Measurements from ENCODE around the gene GPC3. TPM values are rescaled to one million over a fixed set of nuclear protein-coding genes. Genes with fewer than 3 reads are reported as not detected.
A peak's percentile ranks its signal among the peaks of the same experiment; 100 is the strongest.
"Not testable (repeated sequence)": the region's sequence is repeated elsewhere in the genome, so short reads cannot be mapped to it uniquely, and the experiment has no call there.

The GPC3 gene
- total RNA-seq, 1 donor from 2014 or later = 0.25 TPM

DNA sequence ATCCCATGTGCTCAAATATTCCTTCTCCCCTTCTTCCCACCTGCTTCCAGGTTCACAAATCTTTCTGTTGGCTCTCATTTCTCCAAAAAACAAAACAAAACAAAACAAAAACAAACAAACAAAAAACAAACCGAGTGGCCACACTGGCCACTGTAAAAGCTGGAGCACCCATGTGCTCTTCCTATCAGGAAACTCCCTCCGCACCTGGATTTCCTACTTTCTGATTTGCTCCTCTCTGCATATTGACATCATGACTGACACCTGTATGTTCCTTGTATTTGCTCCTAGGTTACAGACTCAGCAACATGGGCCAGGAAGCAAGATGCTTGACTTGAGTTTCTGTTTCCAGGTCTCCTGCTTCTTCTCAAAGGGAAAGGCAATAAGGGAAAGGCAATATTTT, 258.8 kb downstream of the GPC3 start:
- no peak overlapping the region for H3K4me3 Mint-ChIP-seq (ENCODE audit: low read depth)
- no peaks in the 10 kb centered on the region for H3K36me3 Mint-ChIP-seq (ENCODE audit: low read depth)
- H3K4me1 Mint-ChIP-seq (ENCODE audit: low read depth) = peaks cover 10% of the 10 kb centered on the region
- H3K27me3 Mint-ChIP-seq (ENCODE audit: low read depth) = peaks cover 3% of the 10 kb centered on the region
- intact Hi-C loops (cut with micrococcal nuclease) = no loop called here
- no peak overlapping the region for H3K27ac Mint-ChIP-seq
- no peaks in the 10 kb centered on the region for H3K9me3 Mint-ChIP-seq
- no peak for DNase-seq (ENCODE audit: low spot score)

DNA sequence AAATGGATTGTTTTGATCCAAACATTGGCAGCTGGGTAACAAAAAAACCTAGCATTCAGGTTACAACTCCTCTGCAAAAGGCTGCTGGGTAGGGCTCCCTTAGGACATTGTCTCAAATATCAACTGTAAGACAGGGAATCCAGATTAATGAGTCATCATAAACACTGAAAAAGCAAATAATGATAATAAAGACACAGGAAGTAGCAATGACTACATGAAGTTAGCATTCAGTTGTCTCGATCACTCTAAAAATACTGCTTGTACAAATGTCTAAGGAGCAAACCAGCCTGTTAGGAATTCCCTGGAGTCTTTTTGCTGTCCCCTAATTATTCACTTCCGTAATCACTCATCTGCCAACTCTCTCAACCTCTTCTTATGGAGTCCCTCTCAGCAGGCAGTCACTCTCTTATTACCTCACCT, 259.2 kb downstream of the GPC3 start:
- H3K27me3 Mint-ChIP-seq (ENCODE audit: low read depth) = no peaks in the 10 kb centered on the region
- no peak overlapping the region for H3K27ac Mint-ChIP-seq
- peaks cover 10% of the 10 kb centered on the region for H3K4me1 Mint-ChIP-seq (ENCODE audit: low read depth)
- no peak for DNase-seq (ENCODE audit: low spot score)
- intact Hi-C loops (cut with micrococcal nuclease) = no loop called here
- no peak overlapping the region for H3K4me3 Mint-ChIP-seq (ENCODE audit: low read depth)
- no peaks in the 10 kb centered on the region for H3K9me3 Mint-ChIP-seq
- no peaks in the 10 kb centered on the region for H3K36me3 Mint-ChIP-seq (ENCODE audit: low read depth)

DNA sequence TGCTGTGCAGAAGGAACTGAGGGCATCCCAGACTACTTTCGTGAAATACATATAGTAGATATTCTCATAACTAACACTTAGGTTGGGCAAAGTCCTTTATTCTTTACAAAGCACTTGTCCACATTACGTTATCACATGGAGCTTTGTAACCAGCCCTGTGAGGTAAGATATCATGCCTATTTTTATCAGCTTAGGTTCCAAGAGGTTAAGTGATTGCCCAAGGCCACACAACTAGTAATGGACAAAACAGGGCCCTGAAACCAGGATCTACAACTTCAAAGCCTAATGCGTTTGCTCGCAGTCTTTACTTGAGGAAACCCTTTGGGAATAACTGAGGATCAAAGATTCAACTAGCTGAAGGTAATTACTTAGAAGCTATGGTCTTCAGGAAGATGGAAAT, 261.5 kb downstream of the GPC3 start:
- no peak overlapping the region for H3K27ac Mint-ChIP-seq
- intact Hi-C loops (cut with micrococcal nuclease) = no loop called here
- no peak overlapping the region for H3K4me3 Mint-ChIP-seq (ENCODE audit: low read depth)

DNA sequence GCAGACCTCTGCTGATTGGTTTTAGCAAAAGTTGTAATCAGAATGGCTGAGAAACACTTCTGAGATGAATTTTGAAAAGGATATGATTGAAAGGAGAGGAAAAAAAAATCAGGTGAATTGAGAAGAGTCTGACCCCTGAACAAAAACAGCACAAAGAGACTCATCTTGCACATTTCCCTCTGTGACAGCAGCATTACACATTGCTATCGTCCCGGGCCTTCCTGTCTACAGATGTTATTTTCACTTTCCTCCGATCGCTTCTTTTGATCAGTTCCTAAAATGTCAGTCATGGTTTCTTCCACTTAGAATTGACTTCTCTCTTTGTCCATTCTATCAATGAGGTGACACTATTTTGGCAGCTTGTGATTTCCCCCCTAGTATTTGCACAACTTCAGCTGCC, 262.6 kb downstream of the GPC3 start:
- H3K36me3 Mint-ChIP-seq (ENCODE audit: low read depth) = no peaks in the 10 kb centered on the region
- H3K27ac Mint-ChIP-seq = no peak overlapping the region
- no peaks in the 10 kb centered on the region for H3K9me3 Mint-ChIP-seq
- peak overlapping the region; percentile 17 for H3K4me3 Mint-ChIP-seq (ENCODE audit: low read depth)
- intact Hi-C loops (cut with micrococcal nuclease) = no loop called here
- peaks cover 10% of the 10 kb centered on the region for H3K4me1 Mint-ChIP-seq (ENCODE audit: low read depth)
- DNase-seq (ENCODE audit: low spot score) = no peak
- H3K27me3 Mint-ChIP-seq (ENCODE audit: low read depth) = no peaks in the 10 kb centered on the region

More for the DNA sequence above, 261.5 kb downstream of the GPC3 start:
- Mint-ChIP-seq H3K4me1 (ENCODE audit: low read depth) (peaks cover 10% of the 10 kb centered on the region), H3K9me3 (no peaks in the 10 kb centered on the region), H3K36me3 (ENCODE audit: low read depth) (no peaks in the 10 kb centered on the region), H3K27me3 (ENCODE audit: low read depth) (no peaks in the 10 kb centered on the region)
- no peak for DNase-seq (ENCODE audit: low spot score)

DNA sequence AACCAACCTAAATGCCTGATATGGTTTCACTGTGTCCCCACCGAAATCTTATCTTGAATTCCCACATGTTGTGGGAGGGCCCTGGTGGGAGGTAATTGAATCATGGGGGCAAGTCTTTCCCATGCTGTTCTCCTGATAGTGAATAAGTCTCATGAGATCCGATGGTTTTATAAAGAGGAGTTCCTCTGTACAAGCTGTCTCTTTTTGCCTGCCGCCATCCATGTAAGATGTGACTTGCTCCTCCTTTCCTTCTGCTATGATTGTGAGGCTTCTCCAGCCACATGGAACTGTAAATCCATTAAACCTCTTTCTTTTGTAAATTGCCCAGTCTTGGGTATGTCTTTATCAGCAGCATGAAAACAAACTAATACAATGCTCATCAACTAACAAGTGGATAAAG, 265.1 kb downstream of the GPC3 start:
- H3K4me1 Mint-ChIP-seq (ENCODE audit: low read depth) = peaks cover 14% of the 10 kb centered on the region
- H3K27me3 Mint-ChIP-seq (ENCODE audit: low read depth); intact Hi-C loops (cut with micrococcal nuclease); H3K36me3 Mint-ChIP-seq (ENCODE audit: low read depth); H3K27ac Mint-ChIP-seq; H3K9me3 Mint-ChIP-seq; H3K4me3 Mint-ChIP-seq (ENCODE audit: low read depth); DNase-seq (ENCODE audit: low spot score): not testable (repeated sequence)

DNA sequence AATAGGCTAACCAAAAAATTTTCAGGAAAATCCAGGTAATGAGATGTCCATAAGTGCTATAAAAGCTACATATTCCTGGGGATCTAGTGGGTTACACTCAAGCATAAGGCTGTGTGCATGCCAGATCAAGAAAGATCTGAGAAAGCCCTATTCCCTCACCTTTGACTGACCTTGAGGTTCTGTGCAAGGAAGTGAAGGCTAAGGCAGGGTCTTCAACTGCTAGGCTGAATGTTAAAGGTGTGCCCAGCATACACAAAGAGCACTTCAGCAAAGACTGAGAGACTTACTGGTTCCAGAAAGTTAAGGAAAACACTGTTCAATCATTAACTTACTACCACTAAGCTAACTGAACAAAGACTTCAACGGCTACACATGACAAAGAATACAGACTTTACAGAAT, 269.7 kb downstream of the GPC3 start:
- Mint-ChIP-seq H3K27ac (no peak overlapping the region), H3K4me1 (ENCODE audit: low read depth) (peaks cover 4% of the 10 kb centered on the region), H3K9me3 (no peaks in the 10 kb centered on the region), H3K36me3 (ENCODE audit: low read depth) (no peaks in the 10 kb centered on the region), H3K27me3 (ENCODE audit: low read depth) (no peaks in the 10 kb centered on the region), H3K4me3 (ENCODE audit: low read depth) (no peak overlapping the region)
- intact Hi-C loops (cut with micrococcal nuclease) = no loop called here
- no peak for DNase-seq (ENCODE audit: low spot score)

DNA sequence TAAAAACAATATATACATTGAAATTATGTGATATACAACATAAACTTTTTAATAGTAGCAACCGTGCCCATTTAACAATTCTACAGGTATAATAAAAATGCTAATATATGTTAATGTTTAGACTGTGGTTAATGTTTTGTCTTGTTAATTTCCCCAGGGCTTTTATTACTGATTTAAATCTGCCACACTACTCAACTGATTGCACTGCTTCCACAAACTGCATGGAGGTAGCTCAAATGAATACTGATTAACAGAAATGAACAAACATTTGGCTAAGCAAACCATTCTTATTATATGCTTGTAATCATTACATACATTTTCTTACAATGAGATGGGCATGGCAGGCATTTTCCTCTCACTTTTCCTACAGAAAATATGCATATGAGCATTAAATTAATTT, 275.9 kb downstream of the GPC3 start:
- intact Hi-C loops (cut with micrococcal nuclease) = no loop called here
- H3K4me3 Mint-ChIP-seq (ENCODE audit: low read depth) = no peak overlapping the region

DNA sequence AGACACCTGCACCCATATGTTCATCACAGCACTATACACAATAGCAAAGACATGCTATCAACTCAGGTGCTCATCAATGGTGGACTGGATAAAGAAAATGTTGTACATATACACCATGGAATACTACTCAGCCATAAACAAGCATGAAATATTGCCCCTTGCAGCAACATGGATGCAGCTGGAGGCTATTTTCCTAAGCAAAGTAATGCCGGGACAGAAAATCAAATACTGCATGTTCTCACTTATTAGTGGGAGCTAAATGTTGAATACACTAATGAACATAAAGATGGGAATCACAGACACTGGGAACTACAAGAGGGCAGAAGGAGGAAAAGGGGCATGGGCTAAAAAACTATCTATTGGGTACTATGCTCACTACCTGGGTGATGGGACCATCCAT, 278.5 kb downstream of the GPC3 start:
- Mint-ChIP-seq H3K36me3 (ENCODE audit: low read depth) (no peaks in the 10 kb centered on the region), H3K4me3 (ENCODE audit: low read depth) (no peak overlapping the region), H3K4me1 (ENCODE audit: low read depth) (no peaks in the 10 kb centered on the region), H3K9me3 (no peaks in the 10 kb centered on the region), H3K27me3 (ENCODE audit: low read depth) (no peaks in the 10 kb centered on the region), H3K27ac (no peak overlapping the region)
- no peak for DNase-seq (ENCODE audit: low spot score)
- intact Hi-C loops (cut with micrococcal nuclease) = no loop called here

More for the DNA sequence above, 275.9 kb downstream of the GPC3 start:
- no peaks in the 10 kb centered on the region for H3K9me3 Mint-ChIP-seq
- H3K27ac Mint-ChIP-seq = no peak overlapping the region
- no peaks in the 10 kb centered on the region for H3K4me1 Mint-ChIP-seq (ENCODE audit: low read depth)
- no peaks in the 10 kb centered on the region for H3K36me3 Mint-ChIP-seq (ENCODE audit: low read depth)
- no peaks in the 10 kb centered on the region for H3K27me3 Mint-ChIP-seq (ENCODE audit: low read depth)
- no peak for DNase-seq (ENCODE audit: low spot score)

DNA sequence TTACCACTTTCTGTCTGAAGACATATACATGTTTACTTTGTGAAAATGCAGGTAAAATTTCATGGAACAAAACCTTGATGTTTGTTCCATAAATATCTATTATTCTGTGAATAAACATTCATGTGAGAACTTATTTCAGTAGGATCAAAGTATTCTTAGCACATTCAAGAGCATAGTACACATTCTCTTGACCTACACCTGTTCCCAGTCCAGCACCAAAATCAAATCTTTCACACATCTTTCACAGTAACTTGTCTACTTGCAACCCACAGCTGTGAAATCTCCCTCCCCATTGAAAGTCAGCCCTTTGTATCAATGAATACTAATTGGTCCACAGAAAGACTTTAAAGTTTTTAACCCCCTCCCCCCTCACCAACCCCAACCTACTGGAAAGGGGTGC, 283.2 kb downstream of the GPC3 start:
- Mint-ChIP-seq H3K36me3 (ENCODE audit: low read depth) (no peaks in the 10 kb centered on the region), H3K4me1 (ENCODE audit: low read depth) (no peaks in the 10 kb centered on the region), H3K4me3 (ENCODE audit: low read depth) (no peak overlapping the region), H3K27me3 (ENCODE audit: low read depth) (no peaks in the 10 kb centered on the region), H3K9me3 (no peaks in the 10 kb centered on the region), H3K27ac (no peak overlapping the region)
- DNase-seq (ENCODE audit: low spot score) = no peak
- intact Hi-C loops (cut with micrococcal nuclease) = no loop called here

DNA sequence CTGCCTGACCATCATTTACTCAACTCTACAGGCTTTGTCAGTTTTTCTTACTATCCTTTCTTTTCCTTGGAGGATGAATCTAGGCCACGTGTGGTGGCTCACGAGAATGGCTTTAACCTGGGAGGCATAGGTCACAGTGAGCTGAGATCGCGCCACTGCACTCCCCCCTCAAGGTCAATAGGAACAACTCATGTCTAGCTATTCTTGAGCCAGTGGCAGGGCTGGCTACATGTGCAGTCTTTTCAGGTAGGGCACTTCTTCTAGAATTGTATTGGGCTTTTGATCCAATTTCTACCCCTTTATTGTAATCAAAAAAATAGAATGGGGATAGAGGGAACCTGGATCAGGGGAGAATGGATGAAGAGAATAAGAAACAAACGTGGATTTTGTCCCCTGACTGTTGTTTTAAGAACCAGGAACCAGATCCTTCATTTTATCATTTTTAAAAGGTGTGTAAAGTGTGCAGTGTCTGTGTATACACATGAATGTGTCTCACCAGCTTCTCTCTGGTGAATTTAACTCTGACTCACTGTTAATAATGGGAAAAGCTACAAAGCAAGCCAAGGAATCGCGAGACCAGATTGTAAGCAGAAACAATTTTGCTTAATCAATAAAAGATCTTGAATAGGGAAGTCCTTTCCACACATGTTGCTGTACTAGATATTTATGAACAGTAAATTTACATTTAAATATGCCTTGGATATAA, 286.2 kb downstream of the GPC3 start:
- no peak overlapping the region for H3K4me3 Mint-ChIP-seq (ENCODE audit: low read depth)
- intact Hi-C loops (cut with micrococcal nuclease) = no loop called here
- no peaks in the 10 kb centered on the region for H3K9me3 Mint-ChIP-seq
- peaks cover 2% of the 10 kb centered on the region for H3K27me3 Mint-ChIP-seq (ENCODE audit: low read depth)
- no peak overlapping the region for H3K27ac Mint-ChIP-seq
- no peaks in the 10 kb centered on the region for H3K4me1 Mint-ChIP-seq (ENCODE audit: low read depth)
- DNase-seq (ENCODE audit: low spot score) = no peak
- no peaks in the 10 kb centered on the region for H3K36me3 Mint-ChIP-seq (ENCODE audit: low read depth)

DNA sequence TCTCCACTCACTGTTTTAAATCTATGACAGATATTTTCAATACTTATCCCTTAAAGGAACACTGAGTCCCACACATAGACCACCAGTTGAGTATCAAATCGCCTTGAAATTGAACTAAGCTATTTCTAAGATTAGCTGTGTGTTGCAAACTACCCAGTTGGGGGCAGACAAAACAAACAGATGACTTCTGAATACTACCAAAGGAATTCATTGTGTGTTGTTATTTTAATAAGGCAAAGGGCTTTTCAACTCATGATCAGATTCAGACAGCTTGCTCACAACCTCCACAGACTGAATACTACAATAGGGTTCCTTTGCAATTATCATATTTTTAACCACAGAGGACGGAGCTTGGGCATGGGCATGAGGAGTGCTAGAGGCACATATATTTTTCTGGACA, 287.1 kb downstream of the GPC3 start:
- Mint-ChIP-seq H3K36me3 (ENCODE audit: low read depth) (no peaks in the 10 kb centered on the region), H3K27ac (no peak overlapping the region), H3K27me3 (ENCODE audit: low read depth) (peaks cover 2% of the 10 kb centered on the region), H3K4me3 (ENCODE audit: low read depth) (no peak overlapping the region), H3K4me1 (ENCODE audit: low read depth) (no peaks in the 10 kb centered on the region), H3K9me3 (no peaks in the 10 kb centered on the region)
- DNase-seq (ENCODE audit: low spot score) = no peak
- intact Hi-C loops (cut with micrococcal nuclease) = no loop called here

DNA sequence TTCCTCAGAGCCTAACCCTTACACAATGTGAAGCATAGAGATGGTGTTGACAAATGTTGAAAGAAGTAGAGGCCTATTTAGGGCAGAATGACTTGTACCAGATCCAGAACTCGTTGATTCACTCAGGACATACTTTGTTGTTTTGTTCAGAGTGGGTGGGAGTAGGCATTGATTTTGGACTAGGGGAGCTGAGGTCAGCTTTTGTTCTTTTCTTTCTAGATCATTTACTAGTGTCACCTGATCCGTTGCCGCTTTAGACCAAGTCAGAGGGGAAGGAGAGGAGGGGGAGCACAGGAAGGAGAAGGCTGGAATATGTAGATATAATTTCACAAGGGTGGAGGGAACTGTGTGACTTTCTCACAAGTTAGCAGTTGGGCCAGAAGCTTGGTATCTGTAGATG, 287.7 kb downstream of the GPC3 start:
- Mint-ChIP-seq H3K9me3 (no peaks in the 10 kb centered on the region), H3K27me3 (ENCODE audit: low read depth) (peaks cover 2% of the 10 kb centered on the region), H3K27ac (no peak overlapping the region), H3K36me3 (ENCODE audit: low read depth) (no peaks in the 10 kb centered on the region), H3K4me3 (ENCODE audit: low read depth) (no peak overlapping the region), H3K4me1 (ENCODE audit: low read depth) (no peaks in the 10 kb centered on the region)
- intact Hi-C loops (cut with micrococcal nuclease) = no loop called here
- no peak for DNase-seq (ENCODE audit: low spot score)

DNA sequence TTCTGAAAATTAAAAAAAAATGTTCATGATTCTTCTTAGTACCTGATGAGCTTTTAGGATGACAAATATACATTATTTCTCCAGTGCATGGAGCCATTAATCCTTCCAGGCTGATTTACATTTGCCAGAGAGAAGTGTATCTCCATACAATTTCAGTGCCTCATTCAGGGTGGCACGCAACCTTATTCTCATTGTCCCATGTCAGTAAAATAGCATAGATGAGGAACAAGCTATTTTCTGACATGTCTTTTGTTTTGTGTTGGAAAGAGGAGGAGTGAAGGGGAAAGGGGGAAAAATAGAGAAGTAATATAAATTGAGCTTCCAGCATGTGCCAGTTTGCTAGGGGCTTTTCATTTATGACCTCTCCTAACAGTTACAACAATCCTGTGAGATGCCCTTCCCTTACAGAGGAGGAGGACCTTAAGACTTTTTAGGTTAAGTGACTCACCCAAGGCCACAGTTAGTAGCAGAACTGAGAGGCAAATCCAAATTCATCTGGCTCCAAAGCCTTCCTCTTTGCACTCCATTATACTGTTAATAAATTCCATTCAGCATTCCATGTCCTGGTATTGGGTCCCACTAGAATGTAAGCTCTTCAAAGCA, 295.3 kb downstream of the GPC3 start:
- no peaks in the 10 kb centered on the region for H3K36me3 Mint-ChIP-seq (ENCODE audit: low read depth)
- H3K9me3 Mint-ChIP-seq = no peaks in the 10 kb centered on the region
- H3K4me3 Mint-ChIP-seq (ENCODE audit: low read depth) = no peak overlapping the region
- intact Hi-C loops (cut with micrococcal nuclease) = no loop called here
- DNase-seq (ENCODE audit: low spot score) = no peak
- no peaks in the 10 kb centered on the region for H3K27me3 Mint-ChIP-seq (ENCODE audit: low read depth)
- H3K4me1 Mint-ChIP-seq (ENCODE audit: low read depth) = no peaks in the 10 kb centered on the region
- H3K27ac Mint-ChIP-seq = no peak overlapping the region

Measured in activated T-helper 2 cell treated with anti-CD3 and anti-CD28 coated beads, Interferon-gamma antibody, Interleukin-2, Interleukin-4, amounts not matched to agents 10 μg/mL and 5 μg/mL and 100 μg/mL, durations not matched to agents 14 hours and 24 hours and 36 hours (primary cell).